GM23248 (cell line): ENCODE results near the gene HYDIN.

Experiments
- EZH2 ChIP-seq: fragments of 200-600 bp; sonication (generic); IDR thresholded peaks from 2 replicates; pipeline ENCODE4 v1.6.1; 2018; ENCODE audit warnings: antibody characterized with exemption, mild to moderate bottlenecking; ENCODE audit not compliant: insufficient read depth, poor library complexity, severe bottlenecking
- EZH2phosphoT487 ChIP-seq: fragments of 200-600 bp; sonication (generic); IDR thresholded peaks from 2 replicates; pipeline ENCODE4 v1.6.1; 2018; ENCODE audit warnings: antibody characterized with exemption, moderate library complexity, mild to moderate bottlenecking, low read depth; ENCODE audit not compliant: insufficient read depth

- TF ChIP-seq EZH2, result no peak
- TF ChIP-seq EZH2phosphoT487, result no peak
Observed at GRCh38 chr16:70769761-70770160, 460.8 kb downstream of the HYDIN start.
